ENCODE results near the gene TMEM39B. TPM values are rescaled to one million over a fixed set of nuclear protein-coding genes. Genes with fewer than 3 reads are reported as not detected.
"Not testable (repeated sequence)": the region's sequence is repeated elsewhere in the genome, so short reads cannot be mapped to it uniquely, and the experiment has no call there.

The TMEM39B gene
- total RNA-seq, 1 experiment from 2014 or later, result 2.6 TPM

DNA sequence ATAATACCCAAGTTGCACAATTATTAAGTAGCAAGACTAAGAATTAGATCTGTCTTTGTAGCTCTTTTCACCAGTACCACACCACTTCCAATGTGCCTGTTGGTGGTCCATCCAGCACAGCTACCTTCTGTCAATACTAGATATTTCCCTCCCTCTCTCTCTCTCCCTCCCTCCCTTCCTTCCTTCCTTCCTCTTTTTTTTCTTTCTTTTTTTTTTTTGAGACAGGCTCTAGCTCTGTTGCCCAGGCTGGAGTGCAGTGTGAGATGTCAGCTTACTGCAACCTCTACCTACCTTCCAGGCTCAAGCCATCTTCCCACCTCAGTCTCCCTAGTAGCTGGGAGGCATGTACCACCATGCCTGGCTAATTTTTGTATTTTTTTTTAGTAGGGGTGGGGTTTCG, 56.2 kb downstream of the TMEM39B start:
- in situ Hi-C loops (cut with HindIII; ENCODE audit: low pct_unique_long_range_greater_than_20kb, low sequenced_read_pairs), result no loop called here
- no peak for DNase-seq (ENCODE audit: low read depth, low spot score)

DNA sequence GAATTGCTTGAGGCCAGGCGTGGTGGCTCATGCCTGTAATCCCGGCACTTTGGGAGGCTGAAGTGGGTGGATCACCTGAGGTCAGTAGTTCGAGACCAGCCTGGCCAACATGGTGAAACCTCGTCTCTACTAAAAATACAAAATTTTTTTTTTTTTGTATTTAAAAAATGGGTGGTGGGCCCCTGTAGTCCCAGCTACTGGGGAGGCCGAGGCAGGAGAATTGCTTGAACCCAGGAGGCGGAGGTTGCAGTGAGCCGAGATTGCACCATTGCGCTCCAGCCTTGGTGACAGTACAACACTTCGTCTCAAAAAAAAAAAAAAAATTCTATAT, 61.2 kb downstream of the TMEM39B start:
- in situ Hi-C loops (cut with HindIII; ENCODE audit: low pct_unique_long_range_greater_than_20kb, low sequenced_read_pairs); DNase-seq (ENCODE audit: low read depth, low spot score): not testable (repeated sequence)

DNA sequence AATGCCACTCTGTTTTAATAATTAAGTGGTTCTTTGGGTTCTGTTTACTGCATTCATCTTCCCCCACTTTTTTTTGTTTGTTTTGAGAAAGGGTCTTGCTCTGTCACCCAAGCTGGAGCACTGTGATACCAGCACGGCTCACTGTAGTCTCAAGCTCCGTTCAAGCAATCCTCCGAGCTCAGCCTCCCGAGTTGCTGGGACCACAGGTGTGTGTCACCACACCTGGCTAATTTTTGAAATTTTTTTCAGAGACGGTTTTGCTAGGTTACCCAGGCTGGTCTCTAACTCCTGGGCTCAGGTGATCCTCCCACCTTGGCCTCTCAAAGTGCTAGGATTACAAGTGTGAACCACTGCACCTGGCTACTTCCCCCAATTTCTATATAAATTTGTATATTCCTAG, 64.4 kb downstream of the TMEM39B start:
- no peak for DNase-seq (ENCODE audit: low read depth, low spot score)
- in situ Hi-C loops (cut with HindIII; ENCODE audit: low pct_unique_long_range_greater_than_20kb, low sequenced_read_pairs), result no loop called here

DNA sequence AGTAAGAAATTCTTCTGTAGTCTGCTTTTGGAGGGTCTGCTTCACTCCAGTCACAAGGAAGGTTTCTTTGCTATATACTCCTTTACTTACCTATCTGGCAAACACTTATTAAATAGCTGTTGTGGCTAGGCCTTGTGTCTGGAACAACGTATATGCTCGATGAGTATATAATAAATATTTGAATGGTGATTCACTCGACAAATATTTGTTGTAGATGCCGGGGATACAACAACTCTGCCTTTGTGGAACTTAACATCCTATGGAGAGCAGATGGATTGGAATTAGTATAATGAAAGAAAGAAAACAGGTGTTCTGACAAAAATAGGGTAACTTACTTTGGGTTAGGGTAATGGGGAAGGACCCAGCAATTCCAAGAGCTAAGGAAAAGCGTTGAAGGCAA, 66.2 kb downstream of the TMEM39B start:
- in situ Hi-C loops (cut with HindIII; ENCODE audit: low pct_unique_long_range_greater_than_20kb, low sequenced_read_pairs), result no loop called here
- DNase-seq (ENCODE audit: low read depth, low spot score), result no peak

DNA sequence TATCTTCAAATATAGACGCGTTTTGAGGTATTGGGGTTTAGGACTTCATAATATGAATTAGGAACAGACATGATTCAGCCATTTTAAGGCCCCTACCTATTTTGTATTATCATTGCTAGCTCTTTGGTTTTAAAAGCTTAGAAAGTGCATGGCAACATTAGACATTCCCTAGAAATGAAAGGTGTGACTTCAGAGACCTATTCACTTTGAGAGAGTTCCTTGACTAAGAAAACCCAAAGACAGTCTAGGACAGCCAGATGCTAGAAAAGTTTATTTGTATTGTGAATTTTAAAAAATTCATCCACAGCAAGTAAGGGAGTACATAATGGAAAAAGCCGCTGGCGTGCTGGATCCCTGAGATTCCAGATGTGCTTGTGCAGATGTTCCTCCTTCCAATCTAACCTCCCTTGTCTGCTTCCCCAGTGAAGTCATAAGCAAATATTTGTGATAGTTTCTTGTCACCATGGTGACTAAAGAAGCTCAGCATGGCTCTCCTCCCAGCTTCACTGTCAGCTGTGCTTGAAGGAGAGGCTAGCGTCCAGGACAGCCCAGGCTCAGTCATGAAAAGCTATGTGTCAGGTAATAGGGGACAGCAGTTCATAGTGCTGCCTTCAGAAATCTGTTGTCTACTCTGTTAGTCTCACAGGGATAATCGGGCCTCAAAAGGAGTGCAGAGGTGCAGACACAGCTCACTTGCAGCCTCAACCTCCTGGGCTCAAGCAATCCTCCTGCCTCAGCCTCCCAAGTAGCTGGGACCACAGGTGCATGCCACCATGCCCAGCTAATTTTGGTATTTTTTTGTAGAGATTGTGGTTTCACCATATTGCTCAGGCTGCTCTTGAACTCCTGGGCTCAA, 69.9 kb downstream of the TMEM39B start:
- DNase-seq (ENCODE audit: low read depth, low spot score), result no peak
- in situ Hi-C loops (cut with HindIII; ENCODE audit: low pct_unique_long_range_greater_than_20kb, low sequenced_read_pairs), result no loop called here

DNA sequence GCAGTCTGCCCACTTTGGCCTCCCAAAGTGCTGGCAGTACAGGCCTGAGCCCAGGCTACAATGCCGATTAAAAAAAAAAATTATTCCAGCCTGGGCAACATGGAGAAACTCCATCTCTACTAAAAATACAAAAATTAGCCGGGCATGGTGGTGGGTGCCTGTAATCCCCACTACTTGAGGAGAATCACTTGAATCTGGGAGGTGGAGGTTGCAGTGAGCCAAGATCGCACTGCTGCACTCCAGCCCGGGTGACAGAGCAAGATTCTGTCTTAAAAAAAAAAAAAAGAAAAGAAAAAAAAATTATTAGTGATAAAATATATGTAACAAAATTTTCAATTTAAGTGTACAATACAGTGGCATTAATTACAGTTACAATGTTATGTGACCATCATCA, 70.6 kb downstream of the TMEM39B start:
- DNase-seq (ENCODE audit: low read depth, low spot score); in situ Hi-C loops (cut with HindIII; ENCODE audit: low pct_unique_long_range_greater_than_20kb, low sequenced_read_pairs): not testable (repeated sequence)

DNA sequence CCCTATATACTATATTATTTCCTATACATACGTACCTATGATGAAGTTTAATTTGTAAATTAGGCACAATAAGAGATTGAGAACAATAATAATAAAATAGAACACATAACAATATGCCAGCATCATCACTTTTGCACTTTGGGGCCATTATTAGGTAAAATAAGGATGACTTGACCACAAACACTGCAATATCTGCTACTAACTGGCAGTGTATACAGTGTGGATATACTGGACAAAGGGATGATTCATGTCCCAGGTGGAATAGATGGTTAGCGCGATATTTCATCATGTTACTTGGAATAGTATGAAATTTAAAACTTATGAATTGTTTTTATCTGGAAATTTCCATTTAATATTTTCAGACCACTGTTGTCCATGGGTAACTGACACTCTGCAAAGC, 71.3 kb downstream of the TMEM39B start:
- DNase-seq (ENCODE audit: low read depth, low spot score), result no peak
- in situ Hi-C loops (cut with HindIII; ENCODE audit: low pct_unique_long_range_greater_than_20kb, low sequenced_read_pairs), result no loop called here

DNA sequence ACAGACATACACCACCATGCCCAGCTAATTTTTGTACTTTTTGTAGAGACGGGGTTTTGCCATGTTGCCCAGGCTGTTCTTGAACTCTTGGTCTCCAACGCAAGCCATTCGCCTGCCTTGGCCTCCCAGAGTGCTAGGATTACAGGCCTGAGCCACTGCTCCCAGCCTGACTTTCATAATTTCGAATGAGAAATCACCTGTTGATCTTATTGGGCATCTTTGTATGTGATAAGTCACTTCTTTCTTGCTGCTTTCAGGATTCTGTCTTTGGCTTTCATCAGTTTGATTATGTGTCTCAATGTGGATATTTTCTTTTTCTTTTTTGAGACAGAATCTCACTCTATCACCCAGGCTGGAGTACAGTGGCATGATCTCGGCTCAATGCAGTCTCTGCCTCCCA, 75.1 kb downstream of the TMEM39B start:
- in situ Hi-C loops (cut with HindIII; ENCODE audit: low pct_unique_long_range_greater_than_20kb, low sequenced_read_pairs); DNase-seq (ENCODE audit: low read depth, low spot score): not testable (repeated sequence)

DNA sequence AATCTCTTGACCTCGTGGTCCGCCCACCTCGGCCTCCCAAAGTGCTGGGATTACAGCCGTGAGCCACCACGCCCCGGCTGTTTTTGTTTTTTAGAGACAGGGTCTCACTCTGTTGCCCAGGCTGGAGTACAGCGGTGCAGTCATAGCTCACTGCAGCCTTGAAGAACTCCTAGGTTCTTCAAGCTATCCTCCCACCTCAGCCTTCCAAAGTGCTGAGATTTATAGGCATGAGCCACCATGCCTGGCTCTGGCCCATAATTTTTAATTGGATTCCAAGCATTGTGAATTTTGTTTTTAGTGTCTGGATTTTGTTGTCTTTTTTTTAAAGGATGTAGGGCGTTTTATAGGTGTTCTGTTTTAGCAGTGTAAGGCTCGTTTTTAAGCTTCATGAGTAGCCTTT, 78.1 kb downstream of the TMEM39B start:
- DNase-seq (ENCODE audit: low read depth, low spot score), result no peak
- in situ Hi-C loops (cut with HindIII; ENCODE audit: low pct_unique_long_range_greater_than_20kb, low sequenced_read_pairs), result no loop called here

DNA sequence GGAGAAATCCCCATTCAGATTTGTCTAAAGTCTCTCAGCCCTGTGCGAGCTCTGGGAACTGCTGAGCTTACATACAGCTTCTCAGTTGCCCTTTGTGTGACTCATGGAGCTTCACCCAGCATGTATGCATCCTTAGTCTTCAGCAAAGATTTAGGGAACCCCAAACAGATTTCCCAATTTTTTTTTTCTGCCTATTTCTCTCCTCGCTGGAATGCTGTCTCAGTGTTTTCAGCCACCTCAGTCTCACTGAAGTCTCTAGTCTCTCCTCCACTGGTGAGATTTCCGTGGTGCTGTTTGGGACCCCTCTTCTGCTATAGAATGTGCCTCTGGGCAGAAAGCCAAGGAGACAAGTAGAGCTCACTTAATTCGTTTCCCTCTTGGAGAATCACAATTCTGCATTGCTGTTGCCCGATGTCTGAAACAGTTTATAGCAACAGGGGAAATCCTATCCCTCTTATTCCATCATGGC, 78.6 kb downstream of the TMEM39B start:
- DNase-seq (ENCODE audit: low read depth, low spot score), result no peak
- in situ Hi-C loops (cut with HindIII; ENCODE audit: low pct_unique_long_range_greater_than_20kb, low sequenced_read_pairs), result no loop called here

Small RNAs within 50 kb of the gene (small RNA-seq; reads per million reads assigned to genes)
- gene MIR5585, result 0 reads per million in 2 experiments
- 0 reads per million in 2 experiments for gene RF00017

Other genes starting within 250 kb of the TMEM39B start
- 502 and 606 TPM in 2 replicates for gene PTP4A2, start 134.6 kb upstream of the TMEM39B start, total RNA-seq (2014; rRNA removed; shearing (Covaris generic))
- gene KHDRBS1, start 59.1 kb upstream of the TMEM39B start, total RNA-seq (2014; rRNA removed; shearing (Covaris generic)), result 38.7 and 46.9 TPM in 2 replicates
- gene KPNA6, start 35.1 kb downstream of the TMEM39B start, total RNA-seq (2014; rRNA removed; shearing (Covaris generic)), result 33.8 and 34.1 TPM in 2 replicates
- 65.6 and 65.8 TPM in 2 replicates for gene TXLNA, start 106.7 kb downstream of the TMEM39B start, total RNA-seq (2014; rRNA removed; shearing (Covaris generic))
- gene CCDC28B, start 127.7 kb downstream of the TMEM39B start, total RNA-seq (2014; rRNA removed; shearing (Covaris generic)), result 8.6 and 12.2 TPM in 2 replicates
- 2.5 and 3.1 TPM in 2 replicates for gene IQCC, start 132.7 kb downstream of the TMEM39B start, total RNA-seq (2014; rRNA removed; shearing (Covaris generic))
- gene DCDC2B, start 136.2 kb downstream of the TMEM39B start, total RNA-seq (2014; rRNA removed; shearing (Covaris generic)), result not detected in 2 replicates
- gene TMEM234, start 149.4 kb downstream of the TMEM39B start, total RNA-seq (2014; rRNA removed; shearing (Covaris generic)), result 9.6 and 12.5 TPM in 2 replicates
- gene EIF3I, start 149.5 kb downstream of the TMEM39B start, total RNA-seq (2014; rRNA removed; shearing (Covaris generic)), result 554 and 565 TPM in 2 replicates
- gene FAM167B, start 174.3 kb downstream of the TMEM39B start, total RNA-seq (2014; rRNA removed; shearing (Covaris generic)), result 45.5 and 50.6 TPM in 2 replicates
- not detected in 2 replicates for gene LCK, start 178.3 kb downstream of the TMEM39B start, total RNA-seq (2014; rRNA removed; shearing (Covaris generic))
- 98.0 and 99.1 TPM in 2 replicates for gene HDAC1, start 219.1 kb downstream of the TMEM39B start, total RNA-seq (2014; rRNA removed; shearing (Covaris generic))